Stimulated activated CD4-positive, alpha-beta T cell treated with anti-CD3 and anti-CD28 coated beads, Interleukin-12 subunit alpha, Interleukin-12 subunit beta, amount 100 ng/mL, for 24 hours (primary cell): ENCODE results near the gene SPPL2C.

Experiments
- DNase-seq, 2 experiments: peaks; one replicate each; pipeline ENCODE4 v3.0.0-alpha.2; 2020; ENCODE audit warnings: low read depth in 2 of 2

The SPPL2C gene

GRCh38 chr17:45828582-45829133 is 16.0 kb upstream of the SPPL2C start:
- no peak for DNase-seq

DNA sequence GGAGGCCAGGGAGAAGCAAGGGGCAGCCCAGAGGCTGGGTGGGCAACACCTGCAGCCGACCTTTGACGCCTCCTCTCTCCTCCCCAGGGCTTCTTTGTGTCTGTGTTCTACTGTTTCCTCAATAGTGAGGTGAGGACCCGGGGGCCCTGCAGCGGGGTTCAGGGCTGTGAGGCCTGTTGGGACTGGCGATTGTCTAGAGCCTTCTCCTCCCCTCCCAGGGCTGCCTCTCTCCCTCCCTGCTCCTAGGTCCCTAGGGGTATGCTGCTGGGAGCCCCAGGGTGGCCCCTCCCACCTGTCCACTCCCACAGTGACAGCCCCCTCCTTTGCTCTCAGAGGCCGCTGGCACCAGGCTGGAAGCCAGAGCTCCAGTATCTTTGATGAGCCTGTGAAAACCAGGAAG is 10.8 kb upstream of the SPPL2C start:
- DNase-seq: no peak

DNA sequence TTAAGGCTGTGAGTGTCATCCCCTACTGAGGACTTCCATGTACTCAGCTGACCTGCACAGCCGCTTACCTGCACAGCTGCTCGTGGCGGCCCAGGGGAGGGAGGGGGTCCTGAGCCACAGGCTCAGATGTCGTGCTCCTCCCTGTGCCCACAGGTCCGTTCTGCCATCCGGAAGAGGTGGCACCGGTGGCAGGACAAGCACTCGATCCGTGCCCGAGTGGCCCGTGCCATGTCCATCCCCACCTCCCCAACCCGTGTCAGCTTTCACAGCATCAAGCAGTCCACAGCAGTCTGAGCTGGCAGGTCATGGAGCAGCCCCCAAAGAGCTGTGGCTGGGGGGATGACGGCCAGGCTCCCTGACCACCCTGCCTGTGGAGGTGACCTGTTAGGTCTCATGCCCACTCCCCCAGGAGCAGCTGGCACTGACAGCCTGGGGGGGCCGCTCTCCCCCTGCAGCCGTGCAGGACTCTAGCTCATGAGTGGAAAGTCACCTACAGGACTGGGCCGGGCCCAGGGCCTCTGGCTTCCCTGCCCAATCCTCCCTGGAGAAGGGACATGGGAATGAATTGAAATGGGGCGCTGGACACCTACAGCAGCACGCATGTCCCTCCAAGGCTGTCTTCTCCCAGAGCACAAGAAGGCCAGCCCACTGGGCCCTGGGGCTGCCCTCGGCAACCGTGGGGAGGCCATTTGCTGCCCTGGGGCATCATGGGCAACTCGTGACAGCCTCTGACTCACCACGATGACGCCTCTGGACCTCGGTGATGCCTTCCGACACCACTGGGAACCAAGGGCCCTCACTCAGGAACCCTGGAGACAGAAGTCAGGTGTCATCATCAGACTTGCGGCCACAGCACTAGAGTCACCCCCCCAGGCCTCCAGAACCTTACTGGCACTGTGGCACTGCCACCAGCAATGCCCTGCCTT is 9.9 kb upstream of the SPPL2C start:
- DNase-seq: no peak

GRCh38 chr17:45835481-45835880 is 9.2 kb upstream of the SPPL2C start:
- no peak for DNase-seq

DNA sequence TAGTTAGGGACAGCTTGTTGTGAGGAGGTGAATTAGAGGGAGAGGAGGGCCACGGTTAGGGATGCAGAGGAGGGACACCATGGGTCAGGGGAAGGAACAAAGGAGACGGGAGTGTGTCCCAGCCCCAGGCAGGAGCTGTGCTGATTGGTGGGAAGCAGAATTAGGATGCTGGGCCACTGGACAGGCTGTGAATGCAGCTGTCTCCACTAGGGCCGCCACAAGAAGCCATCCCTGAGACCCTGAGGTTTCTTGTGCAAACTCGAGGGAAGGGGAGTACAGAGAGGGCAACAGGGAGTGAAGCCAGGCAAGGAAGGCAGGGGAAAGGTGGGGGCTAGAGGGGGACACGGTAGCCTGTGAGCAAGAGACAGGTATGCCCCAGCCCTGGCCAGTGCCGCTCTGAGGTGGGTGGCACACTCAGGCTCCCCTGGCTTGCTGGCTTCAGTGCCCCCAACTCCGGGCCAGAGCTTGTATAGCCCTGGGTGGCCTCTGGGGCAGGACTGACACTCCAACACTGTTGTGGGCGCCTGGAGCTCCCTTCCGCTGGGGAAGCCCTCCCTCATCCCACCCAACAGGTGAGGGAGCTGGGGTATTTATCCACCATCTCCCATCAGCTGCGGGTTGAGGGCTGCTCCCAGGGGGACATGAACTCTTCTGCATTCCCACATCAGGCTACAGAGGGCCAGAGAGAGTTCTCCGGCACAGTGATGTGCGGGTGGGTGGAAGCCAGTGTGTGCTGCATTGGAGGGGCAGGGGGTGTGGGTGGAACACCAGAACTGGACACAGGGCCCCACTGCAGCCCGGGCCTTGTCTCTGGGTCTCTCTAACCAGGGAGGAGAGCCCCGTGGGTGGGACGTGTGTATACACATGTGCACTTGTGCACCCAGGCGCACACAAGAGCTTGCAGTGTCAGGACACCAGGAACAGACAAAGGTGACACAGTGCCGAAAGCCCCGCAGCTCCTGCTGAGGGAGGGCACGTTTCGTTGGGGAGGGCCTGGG is 8.3 kb upstream of the SPPL2C start:
- no peak for DNase-seq

DNA sequence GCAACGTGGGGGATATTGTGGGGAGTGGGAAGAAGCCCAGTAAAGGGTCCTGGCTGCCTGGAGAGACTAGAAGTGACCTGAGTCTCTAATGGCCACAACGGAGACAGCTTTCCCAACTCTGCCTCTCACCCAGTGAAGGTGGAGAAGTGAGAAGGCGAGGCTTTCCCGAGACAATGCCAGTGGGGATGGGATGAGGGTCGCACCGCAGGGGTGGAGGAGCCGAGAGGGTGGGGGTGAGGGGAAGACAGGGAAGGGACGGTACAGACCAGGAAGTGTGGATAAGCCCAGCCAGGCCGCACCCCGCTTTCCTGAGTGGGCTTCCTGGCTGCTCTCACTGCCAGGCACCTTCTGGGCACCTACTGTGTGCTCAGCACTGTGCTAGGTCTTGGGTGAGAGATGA is 7.5 kb upstream of the SPPL2C start:
- no peak for DNase-seq

GRCh38 chr17:45837603-45838002 is 7.1 kb upstream of the SPPL2C start:
- no peak for DNase-seq

GRCh38 chr17:45838751-45839295 is 5.9 kb upstream of the SPPL2C start:
- no peak for DNase-seq

GRCh38 chr17:45839442-45839841 is 5.2 kb upstream of the SPPL2C start:
- DNase-seq: no peak

DNA sequence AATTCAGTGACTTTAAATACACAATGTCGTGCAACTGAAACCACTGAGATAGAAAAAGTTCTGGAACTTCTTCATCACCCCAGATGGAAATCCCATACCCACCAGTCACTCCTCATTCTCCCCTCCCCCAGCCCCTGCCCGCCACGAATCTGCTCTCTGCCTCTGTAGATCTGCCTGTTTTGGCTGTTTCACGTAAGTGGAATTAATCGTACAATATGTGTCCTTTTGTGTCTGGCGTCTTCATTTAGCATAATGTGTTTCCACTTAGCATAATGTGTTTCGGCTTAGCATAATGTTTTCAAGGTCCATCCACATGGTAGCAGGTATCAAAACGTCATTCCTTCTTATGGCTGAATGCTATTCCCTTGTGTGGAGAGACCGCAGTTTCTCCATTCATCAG is 3.5 kb upstream of the SPPL2C start:
- no peak for DNase-seq

GRCh38 chr17:45841883-45842525 is 2.7 kb upstream of the SPPL2C start:
- no peak for DNase-seq

- DNase-seq: no peak
Measured at GRCh38 chr17:45843722-45844121, 959 bp upstream of the SPPL2C start.

DNA sequence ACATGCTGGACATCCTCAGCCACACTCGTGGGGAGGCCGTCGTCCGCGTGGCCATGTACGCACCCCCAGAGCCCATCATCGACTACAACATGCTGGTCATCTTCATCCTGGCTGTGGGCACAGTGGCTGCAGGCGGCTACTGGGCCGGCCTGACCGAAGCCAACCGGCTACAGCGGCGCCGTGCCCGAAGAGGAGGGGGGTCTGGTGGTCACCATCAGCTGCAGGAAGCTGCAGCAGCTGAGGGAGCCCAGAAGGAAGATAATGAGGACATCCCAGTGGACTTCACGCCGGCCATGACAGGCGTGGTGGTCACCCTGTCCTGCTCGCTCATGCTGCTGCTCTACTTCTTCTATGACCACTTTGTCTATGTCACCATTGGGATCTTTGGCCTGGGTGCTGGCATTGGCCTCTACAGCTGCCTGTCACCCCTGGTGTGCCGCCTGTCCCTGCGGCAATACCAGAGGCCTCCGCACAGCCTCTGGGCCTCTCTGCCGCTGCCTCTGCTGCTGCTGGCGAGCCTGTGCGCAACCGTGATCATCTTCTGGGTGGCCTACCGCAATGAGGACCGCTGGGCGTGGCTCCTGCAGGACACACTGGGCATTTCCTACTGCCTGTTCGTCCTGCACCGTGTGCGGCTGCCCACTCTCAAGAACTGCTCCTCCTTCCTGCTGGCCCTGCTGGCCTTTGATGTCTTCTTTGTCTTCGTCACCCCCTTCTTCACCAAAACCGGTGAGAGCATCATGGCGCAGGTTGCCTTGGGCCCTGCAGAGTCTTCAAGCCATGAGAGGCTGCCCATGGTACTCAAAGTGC is 900 bp downstream of the SPPL2C start:
- DNase-seq: no peak

- no peak for DNase-seq
Measured at GRCh38 chr17:45846223-45846622, 1.5 kb downstream of the SPPL2C start.

GRCh38 chr17:45846646-45847045 is 2.0 kb downstream of the SPPL2C start:
- no peak for DNase-seq

- no peak for DNase-seq
Measured at GRCh38 chr17:45847101-45847500, 2.4 kb downstream of the SPPL2C start.

GRCh38 chr17:45847747-45848146 is 3.1 kb downstream of the SPPL2C start:
- DNase-seq: no peak

- no peak for DNase-seq
Measured at GRCh38 chr17:45848405-45848804, 3.7 kb downstream of the SPPL2C start.

- no peak for DNase-seq
Measured at GRCh38 chr17:45848868-45849535, 4.3 kb downstream of the SPPL2C start.

GRCh38 chr17:45849536-45849990 is 4.9 kb downstream of the SPPL2C start:
- no peak for DNase-seq
